ENCODE results near the gene FABP1.

Gene FABP1

DNA sequence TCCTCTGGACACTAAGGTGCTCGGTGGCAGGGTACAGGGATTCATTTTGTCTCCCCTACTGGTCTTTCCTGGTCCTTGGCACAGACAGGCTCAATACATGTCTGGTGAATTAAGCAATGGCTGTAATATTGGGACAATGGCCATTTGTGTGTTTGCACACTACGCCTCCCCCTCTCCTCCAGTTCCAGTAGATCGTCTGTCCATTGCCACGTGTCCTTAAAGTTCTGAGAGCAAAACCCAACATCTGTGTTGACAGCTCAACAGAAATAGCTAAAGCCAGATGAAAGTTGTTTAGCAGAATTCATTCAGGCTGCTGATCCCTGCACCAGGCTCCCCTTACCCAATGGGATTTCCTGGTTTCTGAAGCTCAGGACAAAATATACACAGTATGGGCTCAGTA is 9.0 kb upstream of the FABP1 start:
- DNase-seq (ENCODE audit: low read depth) = no peak

DNA sequence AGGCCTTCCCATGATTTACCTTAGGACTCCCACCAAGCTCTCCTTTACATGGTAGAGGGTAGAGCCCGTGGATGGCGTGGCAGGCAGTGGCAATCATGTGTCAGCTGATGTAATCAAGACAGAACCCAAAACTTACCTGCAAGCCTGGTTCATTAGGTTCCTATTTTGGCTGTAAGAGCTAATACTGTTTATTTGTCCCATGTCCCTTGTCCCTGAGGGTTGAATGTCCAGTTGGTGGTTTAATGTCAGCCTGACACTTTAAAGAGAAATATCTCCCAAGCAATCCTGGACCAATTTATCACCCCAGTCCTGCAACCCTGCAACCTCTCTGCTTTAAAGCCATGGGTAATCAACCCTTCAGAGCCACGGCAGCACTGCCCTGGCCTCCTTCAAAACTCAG is 6.0 kb upstream of the FABP1 start:
- no peak for DNase-seq (ENCODE audit: low read depth)

DNA sequence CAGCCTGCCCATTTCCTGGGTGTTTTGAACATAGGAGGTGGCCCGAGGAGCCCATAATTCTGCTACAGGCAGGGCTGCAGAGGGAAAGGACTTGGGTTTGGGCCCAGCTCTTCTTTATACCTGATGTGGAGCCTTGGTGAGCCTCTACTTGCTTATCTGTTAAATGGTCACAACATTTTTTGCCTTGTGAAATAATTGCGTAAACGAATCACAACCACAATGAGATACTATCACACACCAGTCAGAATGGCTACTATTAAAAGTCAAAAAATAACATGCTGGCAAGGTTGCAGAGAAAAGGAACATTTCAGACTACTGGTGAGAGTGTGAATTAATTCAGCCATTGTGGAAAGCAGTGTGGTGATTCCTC is 4.1 kb upstream of the FABP1 start:
- no peak for DNase-seq (ENCODE audit: low read depth)

DNA sequence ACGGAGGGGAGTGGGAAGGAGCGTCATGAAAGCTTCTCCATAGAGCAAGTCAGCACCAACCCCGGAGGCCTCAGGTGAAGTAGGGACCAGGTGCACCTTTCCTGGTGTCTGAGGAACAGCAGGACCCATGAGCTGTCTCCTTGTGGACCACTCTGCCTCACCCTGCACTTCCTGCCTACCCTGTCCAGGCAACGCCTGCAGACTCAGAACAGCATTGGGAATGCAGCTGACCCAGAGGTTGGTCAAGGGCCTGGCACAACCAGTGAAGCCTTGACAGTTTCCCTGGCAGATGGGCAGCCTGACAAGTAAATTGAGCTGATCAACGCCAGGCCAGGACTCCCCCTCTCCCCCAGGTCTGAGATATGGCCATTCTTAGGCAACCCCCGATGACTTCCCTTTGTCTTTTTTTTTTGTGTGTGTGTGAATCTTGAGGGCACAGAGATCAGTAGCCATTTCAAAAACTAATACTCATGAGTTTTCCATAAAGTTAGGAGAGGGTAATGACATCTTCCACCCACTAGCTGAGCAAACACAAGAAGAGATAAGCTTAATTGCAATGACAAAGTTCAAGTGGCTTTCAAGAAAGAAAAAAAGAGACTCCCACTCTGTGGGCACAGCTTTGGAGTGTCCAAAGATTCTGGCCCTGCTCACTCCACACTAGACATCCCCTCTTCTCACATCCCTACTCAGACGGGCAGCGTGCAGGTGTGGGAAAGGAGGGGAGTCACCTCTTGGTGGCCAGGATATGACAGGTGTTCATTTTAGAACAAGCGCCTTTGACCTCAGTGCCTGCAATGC is 3.5 kb upstream of the FABP1 start:
- no peak for DNase-seq (ENCODE audit: low read depth)

DNA sequence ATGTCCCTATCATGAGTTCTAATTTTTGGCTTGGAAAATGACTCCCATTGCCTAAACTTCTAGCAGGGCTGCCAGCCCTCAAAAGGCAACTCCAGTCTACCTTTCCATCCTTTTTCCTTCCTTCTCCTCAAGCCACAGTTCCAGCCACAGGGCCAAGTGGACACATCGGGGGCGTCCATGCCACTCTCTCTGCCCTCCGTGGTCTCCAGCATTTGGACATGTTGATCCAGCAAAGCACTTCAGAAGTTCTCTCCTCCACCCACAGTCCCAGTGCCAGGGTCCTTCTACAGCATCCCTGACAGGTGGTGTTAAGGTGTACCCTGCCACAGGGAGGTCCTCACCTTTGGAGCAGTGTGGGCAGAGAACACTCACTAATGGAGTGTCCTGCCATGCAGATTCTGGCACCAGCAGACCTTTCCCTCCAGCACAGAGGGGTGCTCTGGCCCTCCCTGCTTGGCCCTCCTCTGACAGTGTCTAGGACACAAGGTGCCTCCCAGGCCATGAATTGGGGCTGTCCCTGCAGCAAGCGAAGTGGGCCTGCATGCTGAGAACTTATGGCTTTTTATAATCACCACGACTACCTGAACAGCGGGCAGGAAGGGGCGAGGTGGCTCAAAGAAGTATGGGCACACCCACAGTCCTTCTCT is 1.6 kb upstream of the FABP1 start:
- DNase-seq (ENCODE audit: low read depth) = no peak

DNA sequence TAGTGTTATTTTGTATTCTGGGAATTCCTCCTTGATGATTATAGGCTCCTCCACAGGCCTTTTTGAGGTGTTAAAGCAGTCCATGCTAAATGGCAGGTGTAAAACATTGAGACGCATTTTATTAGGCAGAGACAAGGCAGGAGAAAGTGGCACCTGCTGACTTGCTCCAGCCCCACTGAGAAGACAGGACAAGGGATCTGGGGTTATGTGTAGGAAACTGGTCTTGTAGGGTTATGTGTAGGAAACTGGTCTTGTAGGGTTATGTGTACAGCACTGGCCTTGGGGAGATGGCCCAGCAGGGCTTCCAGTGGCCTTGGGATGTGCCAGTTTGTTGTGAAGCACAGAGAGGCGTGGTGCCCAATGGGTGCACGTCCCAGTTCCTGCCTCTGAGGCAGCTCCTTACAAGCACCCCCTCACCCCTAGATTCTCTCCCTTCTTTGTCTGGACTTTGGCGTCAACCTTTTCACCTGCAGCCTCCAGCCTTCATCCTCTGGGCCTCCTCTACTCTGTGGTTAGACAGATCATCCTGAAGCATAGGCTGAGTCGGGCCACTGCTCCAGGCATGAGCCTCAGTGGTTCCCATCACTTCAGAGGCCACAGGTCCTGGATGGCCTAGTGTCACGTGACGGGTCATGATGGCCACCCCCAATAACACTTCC is 921 bp upstream of the FABP1 start:
- no peak for DNase-seq (ENCODE audit: low read depth)

DNA sequence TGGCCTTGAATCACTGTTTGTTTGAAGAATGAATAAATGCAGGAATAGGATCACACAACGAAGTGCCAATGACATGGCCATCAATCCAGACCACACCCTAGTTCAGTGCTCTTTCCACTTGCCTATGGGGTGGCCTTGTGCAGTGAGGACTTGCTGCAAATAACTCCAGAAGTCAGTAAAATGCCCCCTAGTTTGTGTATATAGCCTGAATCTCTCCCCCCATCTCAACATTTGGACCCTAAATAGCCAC is 299 bp downstream of the FABP1 start:
- DNase-seq (ENCODE audit: low read depth) = no peak

DNA sequence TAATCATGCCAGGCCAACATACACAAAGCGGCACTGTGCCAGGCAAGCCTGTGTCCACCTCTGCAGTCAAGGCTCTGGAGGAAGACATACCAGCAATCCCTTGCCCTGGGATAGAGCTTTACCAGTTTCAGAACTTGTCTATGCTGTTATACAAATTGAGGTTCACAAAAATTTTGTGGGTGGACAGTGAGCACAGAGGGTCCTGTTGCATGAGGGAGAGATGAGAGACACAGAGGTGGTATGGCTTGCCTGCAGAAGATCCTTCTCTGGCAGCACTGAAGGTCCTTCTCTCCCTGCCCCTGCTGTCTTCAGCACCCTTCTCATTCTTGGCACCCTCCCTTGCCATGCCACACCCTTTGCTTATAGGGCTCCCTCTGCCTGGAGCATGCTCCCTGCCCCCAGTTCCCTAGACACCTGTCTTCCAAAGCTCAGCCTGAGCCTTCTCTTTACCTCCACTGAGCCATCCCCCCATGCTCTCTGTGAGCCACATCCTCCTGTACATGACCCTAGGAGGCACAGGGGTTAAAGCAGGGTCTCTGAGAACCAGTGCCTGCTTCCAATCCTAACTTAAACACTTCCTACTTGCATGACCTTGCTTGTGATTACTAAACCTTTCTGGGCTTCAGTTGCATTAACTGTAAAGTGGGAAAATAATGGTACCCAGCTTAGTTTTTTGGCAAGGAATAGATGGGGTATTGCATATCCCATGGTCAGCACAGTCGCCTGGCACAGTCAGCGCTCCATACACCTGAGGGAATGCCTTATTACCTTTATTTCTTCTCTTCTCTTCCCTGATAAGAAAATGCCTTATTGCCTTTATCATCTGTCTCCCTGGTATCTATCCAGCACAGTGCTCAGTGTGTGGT is 857 bp downstream of the FABP1 start:
- DNase-seq (ENCODE audit: low read depth) = no peak

DNA sequence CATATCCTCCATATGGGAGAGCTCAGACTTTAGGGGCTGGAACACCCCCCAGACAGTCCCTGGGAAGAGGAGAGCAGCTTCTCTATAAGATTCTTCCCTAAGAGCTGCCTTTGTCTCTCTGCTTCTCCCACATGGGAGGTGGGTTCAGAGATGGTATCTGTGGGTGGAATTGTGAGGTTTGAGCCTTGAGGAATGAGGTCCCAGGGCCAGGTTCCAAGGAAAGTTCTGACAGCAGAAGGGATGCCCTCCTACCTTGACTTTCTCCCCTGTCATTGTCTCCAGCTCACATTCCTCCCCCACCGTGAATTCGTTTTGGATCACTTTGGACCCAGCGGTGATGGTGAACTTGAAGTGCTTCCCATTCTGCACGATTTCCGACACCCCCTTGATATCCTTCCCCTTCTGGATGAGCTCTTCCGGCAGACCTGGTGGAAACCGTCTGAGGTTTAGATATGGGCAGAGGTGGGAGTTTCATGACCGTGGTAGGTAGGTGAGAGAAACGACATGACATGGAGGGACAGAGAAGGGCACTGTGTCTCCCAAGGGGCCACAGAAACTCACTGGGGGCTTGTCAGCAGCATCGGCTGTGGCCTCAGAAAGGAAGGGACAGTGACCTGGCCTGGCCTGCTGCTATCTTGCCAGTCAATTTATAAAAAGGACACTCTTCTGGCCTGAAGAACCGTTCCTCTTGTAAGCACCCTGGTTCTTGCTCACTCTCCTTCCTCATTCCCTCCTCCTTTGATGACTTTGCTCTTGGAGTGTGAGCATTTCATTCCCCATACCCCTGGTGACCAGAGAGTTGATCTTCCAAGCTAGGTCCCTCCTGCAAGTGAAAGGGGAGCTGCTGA is 1.7 kb downstream of the FABP1 start:
- DNase-seq (ENCODE audit: low read depth) = no peak

DNA sequence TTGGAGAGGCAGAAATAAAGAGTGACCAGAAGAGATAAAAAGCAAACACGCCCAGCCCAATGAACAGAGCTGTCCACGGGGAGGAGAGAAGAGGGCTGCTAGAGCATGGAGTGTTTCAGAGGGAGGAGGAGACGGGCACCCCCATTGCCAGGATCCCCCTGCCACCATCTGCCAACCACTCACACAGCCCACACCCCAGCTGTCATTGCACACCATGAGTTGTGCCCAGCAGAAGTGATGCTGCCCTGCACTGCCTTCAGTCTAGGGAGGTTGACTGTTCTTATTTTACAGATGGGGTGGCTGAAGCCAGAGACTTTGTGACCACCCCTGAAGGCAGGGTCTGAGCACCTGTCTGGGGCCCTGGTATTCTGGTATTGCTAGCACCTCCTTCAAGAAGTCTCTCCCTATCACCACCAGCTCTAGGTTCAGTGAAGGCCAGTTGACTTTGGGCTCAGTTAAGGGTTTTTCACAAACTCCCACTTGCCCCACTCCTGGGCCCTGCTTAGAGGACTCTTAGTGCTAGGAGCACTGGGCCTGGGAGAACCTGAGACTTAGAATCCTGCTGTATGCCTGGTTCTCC is 2.4 kb downstream of the FABP1 start:
- DNase-seq (ENCODE audit: low read depth) = no peak

DNA sequence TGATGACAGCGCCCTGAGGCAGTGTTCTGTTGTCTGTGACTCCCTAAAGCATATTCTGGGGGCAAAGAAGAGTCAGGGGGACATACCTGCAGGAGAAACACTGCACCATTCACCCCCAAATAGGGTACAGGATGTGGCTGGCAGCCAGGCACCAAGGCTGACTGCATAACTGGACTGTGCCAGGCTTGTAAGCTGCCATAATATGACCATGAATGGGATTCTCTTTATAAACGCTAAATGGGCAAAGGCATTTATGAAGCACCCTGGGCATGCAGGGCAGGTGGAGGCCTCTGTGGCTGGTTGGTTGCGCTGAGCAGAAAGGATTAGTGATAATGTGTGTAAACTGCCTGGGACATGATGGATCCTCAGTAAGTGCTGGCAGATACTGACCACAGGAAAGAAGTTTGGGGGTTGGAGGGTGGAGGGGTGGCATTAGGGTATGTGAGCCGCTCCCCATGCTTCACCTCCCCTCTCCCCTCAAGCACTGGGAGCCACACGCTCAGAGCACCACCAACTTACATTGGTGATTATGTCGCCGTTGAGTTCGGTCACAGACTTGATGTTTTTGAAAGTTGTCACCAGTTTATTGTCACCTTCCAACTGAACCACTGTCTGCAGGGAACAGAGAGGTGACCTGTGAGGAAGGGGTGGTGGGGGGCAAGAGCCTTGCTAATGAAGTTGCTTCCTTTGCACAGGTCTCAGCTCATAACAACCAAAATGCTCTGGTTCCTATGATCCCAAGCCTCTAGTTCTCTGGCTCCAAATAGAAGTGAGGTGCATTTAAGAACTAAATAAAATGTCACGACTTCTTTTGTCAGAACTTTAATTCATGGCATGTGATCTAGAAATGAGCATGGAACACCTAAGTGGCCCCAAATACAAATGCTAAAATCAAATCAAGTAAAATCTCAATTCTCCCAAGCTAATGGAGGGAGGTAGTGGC is 3.6 kb downstream of the FABP1 start:
- no peak for DNase-seq (ENCODE audit: low read depth)

DNA sequence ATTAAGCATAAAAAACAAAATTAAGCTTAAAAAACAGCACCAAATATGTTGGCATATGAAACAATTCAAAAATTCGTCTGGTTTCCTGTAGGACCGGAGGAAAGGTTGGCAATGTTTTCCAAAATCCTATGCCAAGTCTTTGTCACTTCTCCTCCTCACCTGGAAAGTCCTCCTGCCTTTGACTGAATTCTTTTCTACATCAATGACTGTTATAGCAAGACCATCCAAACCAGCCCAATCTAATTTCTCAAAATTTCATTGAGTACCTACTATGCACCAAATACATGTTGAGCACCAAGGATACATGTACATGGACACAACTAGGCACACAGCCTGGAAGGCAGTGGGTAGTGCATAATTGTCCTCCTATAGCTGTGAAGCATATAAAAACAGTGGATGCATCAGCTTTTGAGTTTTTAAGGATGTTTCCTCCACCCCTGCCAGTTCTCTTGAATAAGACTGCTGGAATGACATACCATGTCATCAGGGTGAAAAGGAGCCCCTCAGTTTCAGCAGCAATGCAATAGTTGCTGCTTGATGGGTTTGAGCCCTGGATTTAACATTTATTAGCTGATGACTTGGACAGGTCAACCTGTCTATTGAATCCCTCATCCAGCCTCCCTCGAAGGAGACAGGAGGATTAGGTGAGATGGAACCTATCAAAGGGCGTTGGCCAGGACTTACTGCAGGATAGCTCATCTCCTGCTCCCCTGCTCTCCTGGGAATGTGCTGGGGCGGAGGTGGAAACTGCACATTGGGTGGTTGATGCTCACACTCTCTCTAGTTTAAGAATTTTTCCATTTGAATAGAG is 4.5 kb downstream of the FABP1 start:
- DNase-seq (ENCODE audit: low read depth) = no peak

DNA sequence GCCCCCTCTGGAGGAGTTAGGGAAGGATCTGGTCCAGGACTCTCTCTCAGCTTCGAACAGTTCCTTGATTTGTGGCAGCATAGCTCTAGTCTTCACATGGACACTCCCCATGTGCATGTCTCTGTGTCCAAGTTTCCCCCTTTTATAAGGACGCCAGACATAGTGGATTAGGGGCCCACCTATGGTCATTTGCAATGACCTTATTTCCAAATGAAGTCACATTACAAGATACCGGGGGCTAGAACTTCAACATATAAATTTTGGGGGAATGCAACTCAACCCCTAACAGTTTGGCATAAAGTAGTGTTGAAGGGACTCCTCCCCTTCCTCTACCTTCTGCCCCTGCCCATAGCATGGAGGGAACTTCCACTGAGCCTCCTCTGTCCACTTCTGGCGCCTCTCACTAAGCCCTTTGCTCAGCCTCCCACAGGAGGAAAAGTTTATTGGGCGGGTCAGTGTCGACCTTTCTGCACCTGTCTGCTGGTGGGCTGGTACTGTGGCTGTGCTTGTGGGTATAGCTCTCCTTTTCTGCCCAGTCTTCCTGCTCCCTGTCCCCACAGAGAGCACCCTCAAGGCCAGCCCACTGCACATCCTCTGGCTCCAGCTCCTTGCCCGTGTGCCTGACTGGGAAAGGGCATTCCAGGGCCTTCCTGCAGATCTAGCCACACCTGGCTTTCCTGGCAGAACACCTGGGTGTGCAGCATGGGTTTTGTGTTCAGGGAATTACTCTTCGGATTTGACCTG is 5.5 kb downstream of the FABP1 start:
- DNase-seq (ENCODE audit: low read depth) = no peak

DNA sequence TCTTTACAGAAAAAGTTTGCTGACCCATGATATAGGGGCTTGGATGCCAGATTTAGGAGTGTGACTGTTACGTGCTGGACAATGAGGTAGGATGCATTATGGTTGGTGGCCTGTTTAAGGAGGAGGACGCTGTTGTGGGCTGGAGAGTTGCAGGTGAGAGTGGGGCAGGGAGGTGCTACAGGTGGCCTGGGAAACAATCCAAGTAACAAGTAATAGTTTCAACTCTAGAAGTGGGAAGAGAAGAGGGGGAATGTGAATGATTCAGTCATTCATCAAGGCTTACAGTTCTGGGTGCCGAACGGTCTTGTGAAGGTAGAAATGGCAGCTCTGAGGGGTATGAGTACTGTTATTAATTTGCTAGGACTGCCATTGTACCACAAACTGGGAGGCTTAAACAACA is 6.2 kb downstream of the FABP1 start:
- DNase-seq (ENCODE audit: low read depth) = no peak

DNA sequence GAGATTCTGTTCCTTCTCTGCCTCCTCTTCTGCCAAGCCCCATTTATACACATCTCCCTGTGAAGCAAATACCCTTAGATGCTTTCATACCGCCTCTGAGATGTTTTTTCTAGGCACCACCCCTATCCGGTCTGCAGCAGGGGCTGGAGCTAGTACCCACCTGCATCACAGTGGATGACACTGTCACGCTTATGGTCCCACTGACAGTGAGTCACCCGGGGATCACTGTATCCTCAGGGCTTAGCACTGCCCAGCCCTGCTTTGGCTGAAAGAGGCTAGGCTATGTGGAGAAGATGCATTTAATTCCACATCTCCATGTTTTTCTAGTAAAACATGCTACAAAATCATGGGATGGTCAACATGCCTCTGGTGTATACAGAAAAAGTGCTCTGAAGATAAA is 9.9 kb downstream of the FABP1 start:
- DNase-seq (ENCODE audit: low read depth) = no peak

DNA sequence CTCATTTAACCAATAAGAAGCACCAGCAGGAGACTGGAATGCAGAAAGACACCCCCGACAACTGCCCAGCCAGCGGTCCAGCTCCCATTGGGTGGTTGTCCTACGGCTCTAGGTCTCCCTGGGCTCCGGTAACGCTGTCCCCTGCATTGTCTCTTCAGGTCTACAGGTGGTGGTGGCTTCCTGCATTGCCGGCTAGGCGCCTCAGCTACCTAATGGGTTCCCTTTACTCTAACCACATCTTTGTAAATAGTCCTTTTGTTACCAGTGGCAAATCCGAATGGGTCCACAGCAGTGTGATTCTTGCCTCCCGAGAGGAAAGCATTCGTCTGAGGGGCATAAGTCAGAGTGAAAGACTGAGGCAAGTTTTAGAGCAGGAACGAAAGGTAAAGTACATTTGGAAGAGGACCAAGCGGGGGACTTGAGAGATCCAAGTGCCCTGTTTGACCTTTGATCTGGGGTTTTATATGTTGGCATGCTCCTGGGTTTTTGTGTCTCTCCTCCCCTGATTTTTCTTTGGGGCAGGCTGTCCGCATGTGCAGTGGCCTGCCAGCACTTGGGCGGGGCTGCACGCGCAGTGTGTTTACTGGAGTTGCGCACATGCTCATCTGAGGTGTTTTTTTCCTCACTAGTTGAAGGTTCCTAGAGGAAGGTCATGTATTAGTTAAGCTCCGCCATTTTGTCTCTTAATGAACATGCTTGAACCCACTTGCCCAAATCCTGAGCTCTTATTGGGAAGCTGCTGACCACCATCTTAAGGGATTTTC is 11.0 kb downstream of the FABP1 start:
- no peak for DNase-seq (ENCODE audit: low read depth)

DNA sequence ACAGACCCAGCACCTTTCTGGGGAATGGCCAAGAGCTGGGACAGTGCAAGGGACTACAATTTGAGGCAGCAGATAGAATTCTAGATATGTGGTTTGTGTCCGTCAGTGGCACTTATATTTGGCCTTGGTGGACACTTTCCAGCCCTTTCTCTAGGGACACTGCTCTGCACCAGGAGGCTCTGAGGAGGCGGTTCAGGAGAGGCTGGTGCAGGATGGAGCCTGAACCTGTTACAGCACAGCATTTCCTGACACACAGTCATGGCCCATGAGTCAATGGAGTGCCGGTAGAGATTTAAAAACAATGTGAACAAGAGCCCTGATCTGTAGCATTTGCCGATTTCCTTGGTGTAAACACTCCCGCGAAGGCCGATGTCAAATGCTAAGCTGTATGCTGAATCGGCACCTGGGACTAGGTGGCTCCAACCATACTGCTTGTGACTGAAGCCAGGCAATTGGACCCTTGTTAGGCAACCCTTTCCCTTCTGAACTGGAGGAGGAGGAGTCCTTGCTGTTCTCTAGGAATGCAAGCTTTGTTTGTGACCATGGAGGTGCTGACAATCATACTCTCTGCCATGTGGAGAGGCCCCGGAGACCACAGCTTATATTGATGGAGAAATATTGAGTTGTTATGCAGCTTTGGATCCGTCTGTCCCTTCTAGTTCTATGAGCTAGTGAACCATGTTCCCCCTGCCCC is 11.9 kb downstream of the FABP1 start:
- DNase-seq (ENCODE audit: low read depth) = no peak
